ENCODE data around the gene MORN3.

DNA sequence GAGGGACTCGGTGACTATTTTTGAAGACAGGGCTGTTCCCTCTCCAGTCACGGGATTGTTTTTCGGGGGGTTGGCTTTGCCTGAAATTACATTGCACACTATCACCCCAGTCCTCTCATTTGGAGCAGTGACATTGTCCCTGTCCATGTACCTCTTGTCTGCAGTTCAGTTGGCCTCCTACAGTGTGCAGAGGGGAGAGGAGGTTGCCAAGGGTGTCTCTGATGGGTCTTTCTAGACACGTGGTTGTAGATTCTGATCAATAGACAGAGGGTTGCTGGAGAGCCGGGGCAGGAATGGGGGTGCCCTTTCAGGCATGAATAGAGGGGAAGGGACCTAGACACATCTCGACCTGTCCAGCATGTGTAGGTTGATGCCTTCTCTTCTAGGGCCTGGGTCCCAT is 44.3 kb upstream of the MORN3 start:
- TF ChIP-seq, protein P1, sequence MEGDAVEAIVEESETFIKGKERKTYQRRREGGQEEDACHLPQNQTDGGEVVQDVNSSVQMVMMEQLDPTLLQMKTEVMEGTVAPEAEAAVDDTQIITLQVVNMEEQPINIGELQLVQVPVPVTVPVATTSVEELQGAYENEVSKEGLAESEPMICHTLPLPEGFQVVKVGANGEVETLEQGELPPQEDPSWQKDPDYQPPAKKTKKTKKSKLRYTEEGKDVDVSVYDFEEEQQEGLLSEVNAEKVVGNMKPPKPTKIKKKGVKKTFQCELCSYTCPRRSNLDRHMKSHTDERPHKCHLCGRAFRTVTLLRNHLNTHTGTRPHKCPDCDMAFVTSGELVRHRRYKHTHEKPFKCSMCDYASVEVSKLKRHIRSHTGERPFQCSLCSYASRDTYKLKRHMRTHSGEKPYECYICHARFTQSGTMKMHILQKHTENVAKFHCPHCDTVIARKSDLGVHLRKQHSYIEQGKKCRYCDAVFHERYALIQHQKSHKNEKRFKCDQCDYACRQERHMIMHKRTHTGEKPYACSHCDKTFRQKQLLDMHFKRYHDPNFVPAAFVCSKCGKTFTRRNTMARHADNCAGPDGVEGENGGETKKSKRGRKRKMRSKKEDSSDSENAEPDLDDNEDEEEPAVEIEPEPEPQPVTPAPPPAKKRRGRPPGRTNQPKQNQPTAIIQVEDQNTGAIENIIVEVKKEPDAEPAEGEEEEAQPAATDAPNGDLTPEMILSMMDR (IDR thresholded peaks at IDR 0.05; ENCODE audit: poor library complexity, severe bottlenecking): no peak
- TF ChIP-seq POLR2AphosphoS5 (IDR thresholded peaks at IDR 0.05): no peak
- no peak for TF ChIP-seq EP300 (conservative IDR thresholded peaks at IDR 0.05; ENCODE audit: poor library complexity, severe bottlenecking)
- TF ChIP-seq EZH2 (IDR thresholded peaks at IDR 0.05; ENCODE audit: borderline replicate concordance, insufficient read depth, low read length, poor library complexity, severe bottlenecking): no peak
- TF ChIP-seq SMC3 (conservative IDR thresholded peaks at IDR 0.05; ENCODE audit: poor library complexity): no peak
- TF ChIP-seq MXI1 (conservative IDR thresholded peaks at IDR 0.05; ENCODE audit: poor library complexity, severe bottlenecking): no peak
- TF ChIP-seq RAD21 (conservative IDR thresholded peaks at IDR 0.05): no peak
- TF ChIP-seq, protein P2, sequence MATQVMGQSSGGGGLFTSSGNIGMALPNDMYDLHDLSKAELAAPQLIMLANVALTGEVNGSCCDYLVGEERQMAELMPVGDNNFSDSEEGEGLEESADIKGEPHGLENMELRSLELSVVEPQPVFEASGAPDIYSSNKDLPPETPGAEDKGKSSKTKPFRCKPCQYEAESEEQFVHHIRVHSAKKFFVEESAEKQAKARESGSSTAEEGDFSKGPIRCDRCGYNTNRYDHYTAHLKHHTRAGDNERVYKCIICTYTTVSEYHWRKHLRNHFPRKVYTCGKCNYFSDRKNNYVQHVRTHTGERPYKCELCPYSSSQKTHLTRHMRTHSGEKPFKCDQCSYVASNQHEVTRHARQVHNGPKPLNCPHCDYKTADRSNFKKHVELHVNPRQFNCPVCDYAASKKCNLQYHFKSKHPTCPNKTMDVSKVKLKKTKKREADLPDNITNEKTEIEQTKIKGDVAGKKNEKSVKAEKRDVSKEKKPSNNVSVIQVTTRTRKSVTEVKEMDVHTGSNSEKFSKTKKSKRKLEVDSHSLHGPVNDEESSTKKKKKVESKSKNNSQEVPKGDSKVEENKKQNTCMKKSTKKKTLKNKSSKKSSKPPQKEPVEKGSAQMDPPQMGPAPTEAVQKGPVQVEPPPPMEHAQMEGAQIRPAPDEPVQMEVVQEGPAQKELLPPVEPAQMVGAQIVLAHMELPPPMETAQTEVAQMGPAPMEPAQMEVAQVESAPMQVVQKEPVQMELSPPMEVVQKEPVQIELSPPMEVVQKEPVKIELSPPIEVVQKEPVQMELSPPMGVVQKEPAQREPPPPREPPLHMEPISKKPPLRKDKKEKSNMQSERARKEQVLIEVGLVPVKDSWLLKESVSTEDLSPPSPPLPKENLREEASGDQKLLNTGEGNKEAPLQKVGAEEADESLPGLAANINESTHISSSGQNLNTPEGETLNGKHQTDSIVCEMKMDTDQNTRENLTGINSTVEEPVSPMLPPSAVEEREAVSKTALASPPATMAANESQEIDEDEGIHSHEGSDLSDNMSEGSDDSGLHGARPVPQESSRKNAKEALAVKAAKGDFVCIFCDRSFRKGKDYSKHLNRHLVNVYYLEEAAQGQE (IDR thresholded peaks at IDR 0.05; ENCODE audit: borderline replicate concordance): no peak
- no peak for TF ChIP-seq TAF1 (IDR thresholded peaks at IDR 0.05; ENCODE audit: low read depth)
